ENCODE data around the gene TTN.

DNA sequence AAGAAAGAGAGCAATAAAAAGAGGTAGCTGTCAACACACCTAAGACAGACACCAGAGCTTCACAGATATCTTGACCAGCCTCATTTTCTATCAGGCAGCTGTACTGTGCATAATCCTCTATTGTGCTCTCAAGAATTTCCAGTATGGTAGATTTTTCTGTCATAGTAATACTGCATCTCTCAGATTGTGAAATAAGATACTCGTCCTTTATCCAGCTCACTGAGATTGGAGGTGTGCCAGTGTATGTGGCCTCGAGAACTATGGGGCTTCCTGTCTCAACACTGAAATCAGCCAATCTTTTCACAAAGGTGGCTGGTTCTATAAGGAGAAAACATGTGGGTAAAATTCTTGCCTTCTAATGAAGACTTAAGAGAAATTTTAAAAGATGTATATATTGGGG lies 88.9 kb downstream of the TTN start:
- TF ChIP-seq, protein P1, sequence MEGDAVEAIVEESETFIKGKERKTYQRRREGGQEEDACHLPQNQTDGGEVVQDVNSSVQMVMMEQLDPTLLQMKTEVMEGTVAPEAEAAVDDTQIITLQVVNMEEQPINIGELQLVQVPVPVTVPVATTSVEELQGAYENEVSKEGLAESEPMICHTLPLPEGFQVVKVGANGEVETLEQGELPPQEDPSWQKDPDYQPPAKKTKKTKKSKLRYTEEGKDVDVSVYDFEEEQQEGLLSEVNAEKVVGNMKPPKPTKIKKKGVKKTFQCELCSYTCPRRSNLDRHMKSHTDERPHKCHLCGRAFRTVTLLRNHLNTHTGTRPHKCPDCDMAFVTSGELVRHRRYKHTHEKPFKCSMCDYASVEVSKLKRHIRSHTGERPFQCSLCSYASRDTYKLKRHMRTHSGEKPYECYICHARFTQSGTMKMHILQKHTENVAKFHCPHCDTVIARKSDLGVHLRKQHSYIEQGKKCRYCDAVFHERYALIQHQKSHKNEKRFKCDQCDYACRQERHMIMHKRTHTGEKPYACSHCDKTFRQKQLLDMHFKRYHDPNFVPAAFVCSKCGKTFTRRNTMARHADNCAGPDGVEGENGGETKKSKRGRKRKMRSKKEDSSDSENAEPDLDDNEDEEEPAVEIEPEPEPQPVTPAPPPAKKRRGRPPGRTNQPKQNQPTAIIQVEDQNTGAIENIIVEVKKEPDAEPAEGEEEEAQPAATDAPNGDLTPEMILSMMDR (IDR thresholded peaks at IDR 0.05; ENCODE audit: insufficient read depth, low read depth, low read length): no peak
- TF ChIP-seq EZH2 (IDR thresholded peaks at IDR 0.05; ENCODE audit: insufficient read depth, low read length): no peak
